Transverse colon (tissue), 4 donors: ENCODE measurements around the gene MYL4.

Experiments used
- EP300 ChIP-seq: sonication (generic); formaldehyde crosslinking; IDR thresholded peaks from one replicate; pipeline ENCODE4 v1.6.1; 2017; ENCODE audit warnings: antibody characterized with exemption, low read depth
- POLR2A ChIP-seq: fragments of 450-650 bp; IDR thresholded peaks from one replicate; pipeline ENCODE4 v1.6.1; 2016; ENCODE audit warnings: antibody characterized with exemption, mild to moderate bottlenecking, moderate library complexity
- POLR2AphosphoS5 ChIP-seq, 3 donors: sonication (generic); formaldehyde crosslinking; IDR thresholded peaks; one replicate each; pipeline ENCODE4 v1.6.1; 2016; ENCODE audit warnings: antibody characterized with exemption in 3 of 3
- TF ChIP-seq, protein P1 (sequence below), 5 experiments: fragments of 200-600 bp in 3 of 5; fragments of 450-650 bp in 2 of 5; sonication (generic) in 3 of 5; IDR thresholded peaks; 1 replicate in 2 of 5; 2 replicates in 3 of 5; pipeline ENCODE4 v1.5.1; 2016 to 2017; ENCODE audit warnings: antibody characterized with exemption in 5 of 5, inconsistent platforms in 3 of 5, mild to moderate bottlenecking in 2 of 5, moderate library complexity in 1 of 5

- TF ChIP-seq, protein P1, sequence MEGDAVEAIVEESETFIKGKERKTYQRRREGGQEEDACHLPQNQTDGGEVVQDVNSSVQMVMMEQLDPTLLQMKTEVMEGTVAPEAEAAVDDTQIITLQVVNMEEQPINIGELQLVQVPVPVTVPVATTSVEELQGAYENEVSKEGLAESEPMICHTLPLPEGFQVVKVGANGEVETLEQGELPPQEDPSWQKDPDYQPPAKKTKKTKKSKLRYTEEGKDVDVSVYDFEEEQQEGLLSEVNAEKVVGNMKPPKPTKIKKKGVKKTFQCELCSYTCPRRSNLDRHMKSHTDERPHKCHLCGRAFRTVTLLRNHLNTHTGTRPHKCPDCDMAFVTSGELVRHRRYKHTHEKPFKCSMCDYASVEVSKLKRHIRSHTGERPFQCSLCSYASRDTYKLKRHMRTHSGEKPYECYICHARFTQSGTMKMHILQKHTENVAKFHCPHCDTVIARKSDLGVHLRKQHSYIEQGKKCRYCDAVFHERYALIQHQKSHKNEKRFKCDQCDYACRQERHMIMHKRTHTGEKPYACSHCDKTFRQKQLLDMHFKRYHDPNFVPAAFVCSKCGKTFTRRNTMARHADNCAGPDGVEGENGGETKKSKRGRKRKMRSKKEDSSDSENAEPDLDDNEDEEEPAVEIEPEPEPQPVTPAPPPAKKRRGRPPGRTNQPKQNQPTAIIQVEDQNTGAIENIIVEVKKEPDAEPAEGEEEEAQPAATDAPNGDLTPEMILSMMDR (IDR thresholded peaks at IDR 0.05) = no peak
- TF ChIP-seq POLR2AphosphoS5 (IDR thresholded peaks at IDR 0.05) (no peak), POLR2A (no peak), EP300 (no peak)
Measured at GRCh38 chr17:47272491-47272890, 63.3 kb downstream of the MYL4 start.
